H1 (cell line): ENCODE measurements around the gene FBXL15. TPM values are rescaled to one million over a fixed set of nuclear protein-coding genes. Genes with fewer than 3 reads are reported as not detected.

ENCODE experiments used
- CTCF ChIA-PET: fragments of 300-600 bp; sonication (Branson Sonifier 250); formaldehyde crosslinking; loops from one replicate; lab custom pipeline; 2021; ENCODE audit not compliant: partially characterized antibody; lab: Charles Lee
- POLR2A ChIA-PET: fragments of 300-600 bp; sonication (Branson Sonifier 250); formaldehyde crosslinking; loops from one replicate; lab custom pipeline; 2021; ENCODE audit warnings: inconsistent platforms; ENCODE audit not compliant: partially characterized antibody; lab: Charles Lee
- DNase-seq, 2 experiments: peaks; one replicate each; pipeline versions ENCODE4 v3.0.0 to v3.0.0-alpha.2; 2010 to 2022; ENCODE audit warnings: low spot score in 2 of 2, low read depth in 1 of 2, mixed read lengths in 1 of 2
- FAIRE-seq: peaks from 2 replicates; lab custom pipeline; 2011; peaks lifted over from hg19 to GRCh38; lab: Jason Lieb, UNC
- H2AFZ ChIP-seq: 2 replicates; pipeline ENCODE4 v1.8.1; 2012; ENCODE audit warnings: low read length, inconsistent platforms
- H2AK5ac ChIP-seq: 2 replicates; pipeline ENCODE4 v1.6.1; 2013; ENCODE audit warnings: low read depth, low read length
- H2BK120ac ChIP-seq: replicated peaks from 2 replicates; pipeline ENCODE3; 2013; ENCODE audit warnings: low read depth, low read length, inconsistent platforms
- H2BK12ac ChIP-seq: 2 replicates; pipeline ENCODE4 v1.6.1; 2013; ENCODE audit warnings: low read depth, low read length
- H2BK15ac ChIP-seq: 2 replicates; pipeline ENCODE4 v1.6.1; 2013; ENCODE audit warnings: low read length
- H2BK20ac ChIP-seq: 2 replicates; pipeline ENCODE4 v1.6.1; 2013; ENCODE audit warnings: low read length
- H2BK5ac ChIP-seq: 2 replicates; pipeline ENCODE4 v1.6.1; 2013; ENCODE audit warnings: low read depth, low read length
- H3K14ac ChIP-seq: 2 replicates; pipeline ENCODE4 v1.6.1; 2013; ENCODE audit warnings: inconsistent platforms; ENCODE audit not compliant: insufficient read length
- H3K18ac ChIP-seq: 2 replicates; pipeline ENCODE4 v1.6.1; 2013; ENCODE audit warnings: low read length; ENCODE audit errors: extremely low read depth
- H3K23ac ChIP-seq: 2 replicates; pipeline ENCODE4 v1.6.1; 2013; ENCODE audit warnings: inconsistent platforms; ENCODE audit not compliant: insufficient read length
- H3K23me2 ChIP-seq: 2 replicates; pipeline ENCODE4 v1.6.1; 2013; ENCODE audit warnings: low read depth, low read length
- H3K27ac ChIP-seq: 2 replicates; pipeline ENCODE4 v1.6.1; 2011; ENCODE audit warnings: low read depth, low read length, inconsistent platforms
- H3K27me3 ChIP-seq, 4 experiments: replicated peaks in 1 of 4; 1 replicate in 1 of 4; 2 replicates in 3 of 4; pipeline versions ENCODE4 v1.6.1 to v1.8.1; 2011 to 2013; ENCODE audit warnings: low read length in 3 of 4, mild to moderate bottlenecking in 3 of 4, inconsistent platforms in 2 of 4, mixed read lengths in 2 of 4, moderate library complexity in 1 of 4; ENCODE audit not compliant: control insufficient read depth in 3 of 4, insufficient read depth in 3 of 4; ENCODE audit errors: extremely low read depth in 1 of 4
- H3K36me3 ChIP-seq, 4 experiments: 2 replicates each; pipeline versions ENCODE4 v1.6.1 to v1.8.1; 2011 to 2013; ENCODE audit warnings: mild to moderate bottlenecking in 4 of 4, low read length in 3 of 4, moderate library complexity in 2 of 4, control low read depth in 1 of 4, inconsistent platforms in 1 of 4; ENCODE audit not compliant: insufficient read depth in 4 of 4, control insufficient read depth in 2 of 4
- H3K4ac ChIP-seq: replicated peaks from 2 replicates; pipeline ENCODE3; 2013; ENCODE audit warnings: low read length, low read depth, mixed read lengths, inconsistent platforms; ENCODE audit not compliant: insufficient read length
- H3K4me1 ChIP-seq, 4 experiments: replicated peaks in 1 of 4; 1 replicate in 1 of 4; 2 replicates in 3 of 4; pipeline versions ENCODE4 v1.6.1 to v1.8.1; 2011 to 2013; ENCODE audit warnings: low read length in 3 of 4, inconsistent platforms in 2 of 4, mixed read lengths in 1 of 4; ENCODE audit not compliant: insufficient read depth in 4 of 4, control insufficient read depth in 3 of 4
- H3K4me2 ChIP-seq, 2 experiments: 2 replicates each; pipeline versions ENCODE4 v1.6.1 to v1.8.1; 2011 to 2013; ENCODE audit warnings: low read depth in 2 of 2, low read length in 2 of 2, control low read depth in 1 of 2, inconsistent platforms in 1 of 2, mild to moderate bottlenecking in 1 of 2; ENCODE audit not compliant: insufficient read depth in 1 of 2
- H3K4me3 ChIP-seq, 4 experiments: fragments of 200-600, 300-600 bp in 1 of 4; sonication (generic), shearing (Covaris generic), sonication (Bioruptor Twin) in 1 of 4; 2 replicates each; pipeline versions ENCODE4 v1.5.1 to v1.8.1; 2011 to 2016; ENCODE audit warnings: low read length in 4 of 4, low read depth in 3 of 4, control low read depth in 2 of 4, inconsistent platforms in 2 of 4, mild to moderate bottlenecking in 2 of 4, mixed read lengths in 1 of 4, moderate library complexity in 1 of 4; ENCODE audit not compliant: insufficient read depth in 2 of 4; ENCODE audit errors: extremely low read depth in 1 of 4
- H3K56ac ChIP-seq: replicated peaks from 2 replicates; pipeline ENCODE3; 2013; ENCODE audit warnings: low read depth, mild to moderate bottlenecking, mixed read lengths, low read length, inconsistent platforms; ENCODE audit not compliant: insufficient read length
- H3K79me1 ChIP-seq: 2 replicates; pipeline ENCODE4 v1.6.1; 2013; ENCODE audit warnings: low read depth, low read length, control low read depth
- H3K79me2 ChIP-seq, 2 experiments: 2 replicates each; pipeline versions ENCODE4 v1.6.1 to v1.8.1; 2012 to 2013; ENCODE audit warnings: low read length in 2 of 2, mild to moderate bottlenecking in 2 of 2, inconsistent platforms in 1 of 2; ENCODE audit not compliant: insufficient read depth in 2 of 2, control insufficient read depth in 1 of 2
- H3K9ac ChIP-seq, 4 experiments: replicated peaks in 1 of 4; 1 replicate in 1 of 4; 2 replicates in 3 of 4; pipeline versions ENCODE4 v1.6.1 to v1.8.1; 2011 to 2013; ENCODE audit warnings: low read depth in 3 of 4, low read length in 3 of 4, control low read depth in 2 of 4, mild to moderate bottlenecking in 2 of 4, moderate library complexity in 2 of 4, inconsistent platforms in 1 of 4; ENCODE audit errors: extremely low read depth in 1 of 4
- H3K9me3 ChIP-seq, 2 experiments: 2 replicates each; pipeline versions ENCODE4 v1.6.1 to v1.8.1; 2012 to 2013; ENCODE audit warnings: mild to moderate bottlenecking in 2 of 2, moderate library complexity in 2 of 2, control low read depth in 1 of 2, inconsistent platforms in 1 of 2, low read depth in 1 of 2, low read length in 1 of 2, mixed read lengths in 1 of 2; ENCODE audit not compliant: insufficient read depth in 2 of 2
- H4K20me1 ChIP-seq, 2 experiments: replicated peaks in 1 of 2; 2 replicates each; pipeline versions ENCODE3 to v1.8.1; 2011 to 2013; ENCODE audit warnings: inconsistent platforms in 2 of 2, low read length in 2 of 2, mild to moderate bottlenecking in 1 of 2; ENCODE audit not compliant: insufficient read depth in 2 of 2, control insufficient read depth in 1 of 2
- H4K5ac ChIP-seq: 2 replicates; pipeline ENCODE4 v1.6.1; 2013; ENCODE audit warnings: low read length, low read depth, mixed read lengths, inconsistent platforms; ENCODE audit not compliant: insufficient read length
- H4K8ac ChIP-seq: 2 replicates; pipeline ENCODE4 v1.8.0; 2013; ENCODE audit warnings: mild to moderate bottlenecking, moderate library complexity, low read length, inconsistent platforms; ENCODE audit not compliant: insufficient read depth; ENCODE audit errors: extremely low read depth
- H4K91ac ChIP-seq: replicated peaks from 2 replicates; pipeline ENCODE3; 2013; ENCODE audit warnings: low read length, mixed read lengths, inconsistent platforms; ENCODE audit not compliant: insufficient read length
- CBX5 ChIP-seq: fragments of 300-800, 300-1000 bp; sonication (generic); IDR thresholded peaks from 2 replicates; pipeline ENCODE4 v1.7.1; 2016; ENCODE audit warnings: antibody characterized with exemption, low read length, low read depth
- EP300 ChIP-seq, 2 experiments: IDR thresholded peaks; 1 replicate in 1 of 2; 2 replicates in 1 of 2; pipeline ENCODE4 v1.6.1; 2011 to 2012; ENCODE audit warnings: low read depth in 2 of 2, low read length in 2 of 2, mild to moderate bottlenecking in 2 of 2, borderline replicate concordance in 1 of 2, inconsistent platforms in 1 of 2, moderate library complexity in 1 of 2
- EZH2 ChIP-seq: fragments of 200-600 bp; sonication (generic); IDR thresholded peaks from 2 replicates; pipeline ENCODE4 v1.7.1; 2012; ENCODE audit warnings: low read depth, mild to moderate bottlenecking, moderate library complexity, low read length, inconsistent platforms; ENCODE audit not compliant: severe bottlenecking
- KDM1A ChIP-seq: fragments of 200-600, 300-600 bp; sonication (generic); IDR thresholded peaks from 2 replicates; pipeline ENCODE4 v1.7.1; 2016; ENCODE audit warnings: mild to moderate bottlenecking, low read length, borderline replicate concordance
- KDM5A ChIP-seq: fragments of 200-600 bp; IDR thresholded peaks from 2 replicates; pipeline ENCODE4 v1.7.1; 2012; ENCODE audit warnings: mild to moderate bottlenecking, low read length, inconsistent platforms, mixed read lengths
- PHF8 ChIP-seq: fragments of 200-600 bp; sonication (generic); conservative IDR thresholded peaks from 2 replicates; pipeline ENCODE4 v1.7.1; 2012; ENCODE audit warnings: low read depth, mild to moderate bottlenecking, inconsistent platforms, low read length, moderate library complexity
- RNF2 ChIP-seq: fragments of 200-900, 300-1000 bp; sonication (generic); IDR thresholded peaks from 2 replicates; pipeline ENCODE4 v1.7.1; 2016; ENCODE audit warnings: borderline replicate concordance, low read depth, mild to moderate bottlenecking, antibody characterized with exemption, low read length; ENCODE audit not compliant: poor library complexity, severe bottlenecking; ENCODE audit errors: missing control alignments
- SUZ12 ChIP-seq: fragments of 200-600 bp; sonication (generic); IDR thresholded peaks from 2 replicates; pipeline ENCODE4 v1.6.1; 2012; ENCODE audit warnings: mild to moderate bottlenecking, inconsistent platforms, low read length, moderate library complexity, mixed read lengths
- TCF12 ChIP-seq: IDR thresholded peaks from 2 replicates; pipeline ENCODE4 v1.6.1; 2011; ENCODE audit warnings: low read depth, mild to moderate bottlenecking, low read length
- WGBS, 2 experiments: shearing (Covaris generic) in 1 of 2; methylation state at CpG; one replicate each; pipeline versions ENCODE4 v1.1.6 to v1.1.7; 2013 to 2015; ENCODE audit warnings: low lambda C conversion rate in 2 of 2, mixed read lengths in 2 of 2, inconsistent platforms in 1 of 2, low coverage in 1 of 2, missing lambda C conversion rate in 1 of 2; ENCODE audit not compliant: insufficient replicate concordance in 2 of 2, insufficient coverage in 1 of 2, insufficient read length in 1 of 2; ENCODE audit errors: extremely low coverage in 1 of 2, missing lambda C conversion rate in 1 of 2; 5-methylcytosine and 5-hydroxymethylcytosine counted together
- polyA plus RNA-seq, 7 experiments: library from polyadenylated mRNA; depleted of rRNA in 3 of 7; stranded (reverse) in 5 of 7; unstranded in 2 of 7; fragments of >200 nt in 5 of 7; fragments of 200-250 nt in 2 of 7; gene quantifications; 1 replicate in 5 of 7; 2 replicates in 1 of 7; 4 replicates in 1 of 7; pipeline versions ENCODE4 v1.2.1 to v1.2.3, GENCODE V29; 2011 to 2013; ENCODE audit warnings: missing spikeins in 2 of 7, mixed read lengths in 2 of 7
- total RNA-seq: library from RNA; stranded (reverse); fragmentation: NEBNext Ultra II Directional; extraction: Animal tissue kit (Norgen Biotek cat#: 25700); gene quantifications from 2 replicates; pipeline ENCODE4 v1.2.1, GENCODE V29; 2021

FBXL15 gene
- total and polyA plus RNA-seq, 2 of the 8 experiments (the other 6 are each of a cell fraction or from before 2014, with no cell fraction given): 11.3 to 22.6 TPM

DNA sequence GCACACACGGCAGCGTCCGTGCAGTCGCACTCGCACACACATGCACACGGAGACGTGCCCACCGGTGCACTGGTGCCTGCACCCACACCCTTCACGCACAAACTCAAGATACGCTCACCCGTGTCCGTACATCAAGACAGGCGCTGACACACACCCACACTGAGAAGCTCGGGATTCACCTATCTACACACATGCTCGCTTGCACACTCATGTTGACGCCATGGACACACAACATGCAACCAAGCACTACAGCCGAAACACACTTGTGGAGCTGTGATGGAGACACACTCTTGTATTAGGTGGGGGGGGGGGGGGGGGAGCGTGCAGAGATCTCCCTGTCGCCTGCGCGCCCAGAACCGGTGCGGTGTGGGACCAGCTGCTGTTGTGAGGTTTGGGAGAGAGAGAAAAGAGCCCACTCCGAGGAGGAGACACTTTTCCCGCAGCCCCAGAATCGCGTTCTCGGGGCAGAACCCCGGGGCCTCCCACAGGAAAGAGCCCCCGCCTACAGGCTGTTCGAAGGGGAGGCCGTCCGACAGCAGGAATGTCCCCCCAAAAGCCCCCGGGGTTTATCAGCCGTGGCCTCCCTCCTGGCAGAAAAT, 25.7 kb upstream of the FBXL15 start:
- H3K18ac ChIP-seq: peak overlapping the region; percentile 78
- H2BK15ac ChIP-seq: peak overlapping the region; percentile 66; the same call in 1 of the 2 replicates
- peaks cover 0 to 4% (median 2%) of the 10 kb centered on the region in 4 experiments; a peak in 4 of 8 replicates for H3K36me3 ChIP-seq
- peaks cover 0 to 20% (median 12%) of the 10 kb centered on the region in 4 experiments; a peak in 6 of 7 replicates for H3K4me1 ChIP-seq
- H4K5ac ChIP-seq: no peak overlapping the region
- H4K8ac ChIP-seq: peak overlapping the region; percentile 91; the same call in 1 of the 2 replicates
- H3K79me1 ChIP-seq: no peaks in the 10 kb centered on the region
- no peak overlapping the region for H2BK120ac ChIP-seq
- FAIRE-seq: no peak
- no peak overlapping the region for H3K23ac ChIP-seq
- CTCF ChIA-PET: interaction anchor here (0.6 to 16.4 kb wide), 14 partner anchors 10 to 226 kb away, joined by 3 to 357 read pairs (median 7); partner anchors contain the start of genes C10orf95, CUEDC2, ELOVL3 and FBXL15
- no peak overlapping the region for H3K14ac ChIP-seq
- no peak overlapping the region for H4K91ac ChIP-seq
- 11% methylated on average over 27 of the region's 35 CpGs; no CpG with 5 or more reads in 1 of the 2 experiments for WGBS, 2 experiments
- TF ChIP-seq PHF8 (no peak), EP300 (IDR thresholded peaks at IDR 0.05; ENCODE audit: borderline replicate concordance in 1 of 2, low read depth in 2 of 2, low read length in 2 of 2) (no peak), KDM5A (no peak), KDM1A (no peak), EZH2 (peak; percentile 49), SUZ12 (peak; percentile 60), CBX5 (no peak), TCF12 (no peak), RNF2 (peak; percentile 48)
- H3K23me2 ChIP-seq: peaks cover 13% of the 10 kb centered on the region
- H3K9me3 ChIP-seq: no peaks in the 10 kb centered on the region
- POLR2A ChIA-PET: interaction anchor here (1.0 to 5.8 kb wide), 10 partner anchors 11 to 243 kb away, joined by 3 to 33 read pairs (median 6); partner anchors contain the start of genes FBXL15, NOLC1 and PSD
- peak overlapping the region in 3 of 4 experiments; percentile 51 to 67 (median 54); a peak in 6 of 7 replicates for H3K9ac ChIP-seq
- DNase-seq: no peak
- no peak overlapping the region for H2AFZ ChIP-seq
- H3K4me2 ChIP-seq: peak overlapping the region; percentile 98 to 100
- H3K56ac ChIP-seq: no peak overlapping the region
- peaks cover 0 to 22% (median 21%) of the 10 kb centered on the region in 4 experiments; a peak in 6 of 7 replicates for H3K27me3 ChIP-seq
- no peak overlapping the region for H2BK5ac ChIP-seq
- H3K27ac ChIP-seq: peak overlapping the region; percentile 35; the same call in 1 of the 2 replicates
- H2BK12ac ChIP-seq: peak overlapping the region; percentile 72
- H3K4me3 ChIP-seq: peak overlapping the region; percentile 29 to 69 (median 55)
- H2AK5ac ChIP-seq: peak overlapping the region; percentile 43; the same call in 1 of the 2 replicates
- peaks cover 3 to 12% of the 10 kb centered on the region in 2 experiments for H4K20me1 ChIP-seq
- H3K79me2 ChIP-seq: no peaks in the 10 kb centered on the region
- peak overlapping the region; percentile 21 for H3K4ac ChIP-seq
- H2BK20ac ChIP-seq: no peak overlapping the region
